Measurements from ENCODE around the gene NOG. TPM values are rescaled to one million over a fixed set of nuclear protein-coding genes. Genes with fewer than 3 reads are reported as not detected.

The NOG gene
- total and polyA plus RNA-seq, 2 donors (not counting 3 experiments of a cell fraction or from before 2014, with no cell fraction given): 0.63 to 2.3 TPM

DNA sequence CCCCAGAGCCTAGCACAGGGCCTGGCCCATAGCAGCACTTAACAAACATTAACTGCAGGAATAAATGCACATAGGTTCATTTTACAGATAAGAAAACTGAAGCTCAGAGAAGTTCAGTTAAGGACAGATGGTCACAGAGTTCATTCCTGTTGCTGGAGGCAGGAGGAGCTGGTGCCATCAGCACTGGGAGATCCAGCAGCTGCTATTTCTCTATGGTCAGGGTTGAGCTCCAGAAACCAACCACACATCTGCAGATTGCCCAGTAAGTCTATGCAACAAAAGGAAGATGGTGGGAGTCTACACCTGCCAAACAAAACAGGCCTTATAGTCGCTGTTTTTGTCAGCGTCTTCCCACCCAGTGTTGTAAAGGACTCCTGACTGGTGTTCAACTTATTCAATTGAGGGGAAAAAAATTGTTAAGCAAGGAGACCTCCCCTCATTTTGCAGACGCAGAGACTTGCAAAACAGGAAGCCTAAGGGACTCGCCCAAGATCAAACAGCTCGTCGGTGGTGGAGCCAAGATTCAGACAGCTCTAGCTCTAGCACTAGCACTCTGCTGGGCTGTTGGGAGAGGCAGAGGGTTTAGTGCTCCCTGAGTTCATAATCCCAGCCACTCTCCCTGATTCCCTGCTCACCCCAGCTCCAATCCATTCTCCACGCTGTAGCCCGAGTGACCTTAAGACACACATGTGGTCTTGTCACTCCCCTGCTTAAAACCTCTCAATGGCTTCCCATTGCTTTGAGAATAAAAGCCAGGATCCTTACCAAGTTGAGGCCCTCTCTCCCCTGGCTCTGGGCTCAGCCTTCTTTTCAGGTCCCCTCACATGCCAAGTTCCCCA lies 9.0 kb downstream of the NOG start:
- Histone ChIP-seq H3K9me1 (replicated peaks; ENCODE audit: control insufficient read depth, extremely low read depth, insufficient read depth, low read length) (no peaks in the 10 kb centered on the region), H3K9me3 (replicated peaks; ENCODE audit: control insufficient read depth, insufficient read depth, low read length) (no peaks in the 10 kb centered on the region), H3K4me2 (ENCODE audit: insufficient read depth, low read length) (no peak overlapping the region), H3K79me2 (ENCODE audit: control insufficient read depth, insufficient read depth, low read length) (no peaks in the 10 kb centered on the region), H3K27ac (ENCODE audit: insufficient read depth, low read depth, low read length) (no peak overlapping the region), H3K4me1 (ENCODE audit: control insufficient read depth, extremely low read depth, insufficient read depth, low read length) (peaks cover 3% of the 10 kb centered on the region), H3K4me3 (replicated peaks in 1 of 3; ENCODE audit: insufficient read depth in 1 of 3, low read depth in 1 of 3, low read length in 3 of 3) (no peak overlapping the region), H4K20me1 (replicated peaks; ENCODE audit: control insufficient read depth, extremely low read depth, insufficient read depth, low read length) (no peaks in the 10 kb centered on the region), H3K9ac (replicated peaks; ENCODE audit: extremely low read depth, insufficient read depth, low read length) (no peak overlapping the region), H3K36me3 (ENCODE audit: control insufficient read depth in 2 of 2, extremely low read depth in 1 of 2, insufficient read depth in 2 of 2, low read length in 2 of 2) (no peaks in the 10 kb centered on the region), H3K27me3 (ENCODE audit: control insufficient read depth in 2 of 2, insufficient read depth in 2 of 2, low read length in 2 of 2) (peaks cover 10 to 21% of the 10 kb centered on the region in 2 experiments), H2AFZ (ENCODE audit: low read depth, low read length) (no peak overlapping the region)
- TF ChIP-seq POLR2AphosphoS5 (IDR thresholded peaks at IDR 0.05; ENCODE audit: insufficient read depth, low read depth, low read length) (no peak), MYC (IDR thresholded peaks at IDR 0.05; ENCODE audit: low read depth, low read length) (no peak), GATA2 (IDR thresholded peaks at IDR 0.05; ENCODE audit: insufficient read depth, insufficient read length, low read depth, low read length) (no peak), FOS (IDR thresholded peaks at IDR 0.05; ENCODE audit: borderline replicate concordance, insufficient read depth, low read length) (no peak)
- no peak for FAIRE-seq
- ChIA-PET CTCF (interaction anchor here (0.6 to 6.1 kb wide), 2 partner anchors 113 to 1000 kb away, joined by 3 to 45 read pairs; no protein-coding TSS in a partner anchor), POLR2A (no interaction called here)
- DNase-seq (ENCODE audit: low read depth, low spot score): no peak
- BruUV-seq (replicated peaks): no TSS peak
- dilution Hi-C loops (cut with MboI; ENCODE audit: extremely low pct_ligation_motif_present, low sequenced_read_pairs) (no loop called here), intact Hi-C loops (cut with micrococcal nuclease) (no loop called here)

DNA sequence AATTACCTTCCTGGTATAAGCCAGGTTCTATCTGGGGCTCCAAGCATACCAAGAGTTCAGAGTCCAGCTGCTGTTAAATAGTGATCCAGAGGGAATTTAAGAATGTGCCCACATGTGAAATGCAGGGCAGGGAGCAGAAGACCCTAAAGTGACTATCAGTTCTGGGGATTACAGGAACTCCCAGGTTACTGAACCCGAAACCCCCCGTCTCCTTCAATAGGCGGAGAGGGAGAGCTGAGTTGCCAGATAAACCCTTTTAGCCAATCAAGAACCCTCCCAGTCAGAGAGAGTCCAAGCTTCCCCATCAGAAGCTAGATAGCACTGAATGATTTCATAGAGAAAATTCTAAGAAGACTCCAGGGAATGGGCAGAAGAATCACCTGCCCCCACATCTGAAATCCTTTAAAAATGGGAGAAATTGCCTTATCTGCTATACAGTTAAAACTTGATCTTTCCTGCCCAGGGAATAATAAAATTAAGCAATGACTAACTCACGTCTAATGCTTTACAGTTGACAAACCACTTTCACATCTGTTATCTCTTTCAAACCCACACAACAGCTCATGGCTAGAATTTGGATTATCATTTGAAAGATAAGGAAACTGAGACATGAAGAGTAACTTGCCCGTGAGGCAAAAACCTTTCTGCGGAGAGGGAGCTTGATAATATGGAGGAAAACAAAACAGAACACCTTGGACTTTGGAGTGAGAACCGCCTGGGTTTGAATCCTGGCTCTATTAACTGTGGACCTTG lies 10.2 kb downstream of the NOG start:
- no peak overlapping the region for H3K4me3 ChIP-seq (replicated peaks in 1 of 3; ENCODE audit: insufficient read depth in 1 of 3, low read depth in 1 of 3, low read length in 3 of 3)
- H3K79me2 ChIP-seq (ENCODE audit: control insufficient read depth, insufficient read depth, low read length): no peaks in the 10 kb centered on the region
- no peak overlapping the region for H2AFZ ChIP-seq (ENCODE audit: low read depth, low read length)
- TF ChIP-seq POLR2A (IDR thresholded peaks at IDR 0.05; ENCODE audit: low read depth, low read length) (no peak), JUN (IDR thresholded peaks at IDR 0.05; ENCODE audit: borderline replicate concordance, insufficient read depth, insufficient read length, low read depth) (no peak), POLR2AphosphoS5 (IDR thresholded peaks at IDR 0.05; ENCODE audit: insufficient read depth, low read depth, low read length) (no peak), MYC (IDR thresholded peaks at IDR 0.05; ENCODE audit: low read depth, low read length) (no peak), FOS (IDR thresholded peaks at IDR 0.05; ENCODE audit: borderline replicate concordance, insufficient read depth, low read length) (no peak), GATA2 (IDR thresholded peaks at IDR 0.05; ENCODE audit: insufficient read depth, insufficient read length, low read depth, low read length) (no peak)
- TF ChIP-seq, protein P1, sequence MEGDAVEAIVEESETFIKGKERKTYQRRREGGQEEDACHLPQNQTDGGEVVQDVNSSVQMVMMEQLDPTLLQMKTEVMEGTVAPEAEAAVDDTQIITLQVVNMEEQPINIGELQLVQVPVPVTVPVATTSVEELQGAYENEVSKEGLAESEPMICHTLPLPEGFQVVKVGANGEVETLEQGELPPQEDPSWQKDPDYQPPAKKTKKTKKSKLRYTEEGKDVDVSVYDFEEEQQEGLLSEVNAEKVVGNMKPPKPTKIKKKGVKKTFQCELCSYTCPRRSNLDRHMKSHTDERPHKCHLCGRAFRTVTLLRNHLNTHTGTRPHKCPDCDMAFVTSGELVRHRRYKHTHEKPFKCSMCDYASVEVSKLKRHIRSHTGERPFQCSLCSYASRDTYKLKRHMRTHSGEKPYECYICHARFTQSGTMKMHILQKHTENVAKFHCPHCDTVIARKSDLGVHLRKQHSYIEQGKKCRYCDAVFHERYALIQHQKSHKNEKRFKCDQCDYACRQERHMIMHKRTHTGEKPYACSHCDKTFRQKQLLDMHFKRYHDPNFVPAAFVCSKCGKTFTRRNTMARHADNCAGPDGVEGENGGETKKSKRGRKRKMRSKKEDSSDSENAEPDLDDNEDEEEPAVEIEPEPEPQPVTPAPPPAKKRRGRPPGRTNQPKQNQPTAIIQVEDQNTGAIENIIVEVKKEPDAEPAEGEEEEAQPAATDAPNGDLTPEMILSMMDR (IDR thresholded peaks at IDR 0.05; ENCODE audit: extremely low read depth in 1 of 2, insufficient read depth in 1 of 2, low read depth in 1 of 2, low read length in 2 of 2): no peak
- DNase-seq (ENCODE audit: low read depth, low spot score) (no peak), FAIRE-seq (no peak)
- CTCF ChIA-PET: interaction anchor here (6.1 kb wide), 1 partner anchor 112 kb away, joined by 45 read pairs; no protein-coding TSS in a partner anchor
- intact Hi-C loops (cut with micrococcal nuclease) (no loop called here), dilution Hi-C loops (cut with MboI; ENCODE audit: extremely low pct_ligation_motif_present, low sequenced_read_pairs) (no loop called here)
- H3K4me2 ChIP-seq (ENCODE audit: insufficient read depth, low read length): no peak overlapping the region
- BruUV-seq (replicated peaks): no TSS peak
- H3K9ac ChIP-seq (replicated peaks; ENCODE audit: extremely low read depth, insufficient read depth, low read length): no peak overlapping the region
- H3K36me3 ChIP-seq (ENCODE audit: control insufficient read depth in 2 of 2, extremely low read depth in 1 of 2, insufficient read depth in 2 of 2, low read length in 2 of 2): no peaks in the 10 kb centered on the region
- peaks cover 2 to 10% of the 10 kb centered on the region in 2 experiments for H3K27me3 ChIP-seq (ENCODE audit: control insufficient read depth in 2 of 2, insufficient read depth in 2 of 2, low read length in 2 of 2)
- no peaks in the 10 kb centered on the region for H3K9me1 ChIP-seq (replicated peaks; ENCODE audit: control insufficient read depth, extremely low read depth, insufficient read depth, low read length)
- H3K9me3 ChIP-seq (replicated peaks; ENCODE audit: control insufficient read depth, insufficient read depth, low read length): no peaks in the 10 kb centered on the region
- POLR2A ChIA-PET: no interaction called here
- no peaks in the 10 kb centered on the region for H4K20me1 ChIP-seq (replicated peaks; ENCODE audit: control insufficient read depth, extremely low read depth, insufficient read depth, low read length)
- no peaks in the 10 kb centered on the region for H3K4me1 ChIP-seq (ENCODE audit: control insufficient read depth, extremely low read depth, insufficient read depth, low read length)
- H3K27ac ChIP-seq (ENCODE audit: insufficient read depth, low read depth, low read length): no peak overlapping the region

Measured in endothelial cell of umbilical vein (primary cell).